HepG2 (cell line): ENCODE data around the gene USP19. TPM values are rescaled to one million over a fixed set of nuclear protein-coding genes. Genes with fewer than 3 reads are reported as not detected.
A peak's percentile ranks its signal among the peaks of the same experiment; 100 is the strongest.

Experiments used
- HHEX ChIP-seq: IDR thresholded peaks from 2 replicates; pipeline ENCODE4 v1.6.1; 2016; ENCODE audit warnings: control low read depth
- HIVEP1 ChIP-seq: sonication (generic); formaldehyde crosslinking; IDR thresholded peaks from 2 replicates; pipeline ENCODE4 v1.4.0; 2020; ENCODE audit warnings: mild to moderate bottlenecking, missing genetic modification reagents
- IRX3 ChIP-seq: sonication (generic); formaldehyde crosslinking; IDR thresholded peaks from 2 replicates; pipeline ENCODE4 v1.8.1; 2023; ENCODE audit warnings: mild to moderate bottlenecking, low read depth, missing genetic modification reagents, borderline replicate concordance
- JUN ChIP-seq: sonication (generic); formaldehyde crosslinking; IDR thresholded peaks from 2 replicates; pipeline ENCODE4 v1.4.0; 2020; ENCODE audit warnings: mild to moderate bottlenecking, missing genetic modification reagents
- NBN ChIP-seq: fragments of 450-650 bp; conservative IDR thresholded peaks from 2 replicates; pipeline ENCODE4 v1.6.1; 2017
- PAF1 ChIP-seq: IDR thresholded peaks from 2 replicates; pipeline ENCODE4 v1.6.1; 2016; ENCODE audit warnings: missing genetic modification reagents, missing compliant biosample characterization
- PBX3 ChIP-seq: sonication (generic); formaldehyde crosslinking; IDR thresholded peaks from 2 replicates; pipeline ENCODE4 v1.8.1; 2023; ENCODE audit warnings: missing genetic modification reagents, inconsistent platforms, borderline replicate concordance
- RFX1 ChIP-seq: fragments of 450-650 bp; IDR thresholded peaks from 2 replicates; pipeline ENCODE4 v1.6.1; 2017
- SIN3A ChIP-seq: IDR thresholded peaks from 2 replicates; pipeline ENCODE4 v1.6.1; 2011; ENCODE audit warnings: low read depth, mild to moderate bottlenecking, control low read depth, low read length, borderline replicate concordance
- ZBTB10 ChIP-seq: sonication (generic); formaldehyde crosslinking; IDR thresholded peaks from 2 replicates; pipeline ENCODE4 v1.4.0; 2020; ENCODE audit warnings: missing genetic modification reagents, borderline replicate concordance
- ZBTB25 ChIP-seq: IDR thresholded peaks from 2 replicates; pipeline ENCODE4 v1.6.1; 2018; ENCODE audit warnings: missing genetic modification reagents
- ZBTB38 ChIP-seq: sonication (generic); formaldehyde crosslinking; IDR thresholded peaks from 2 replicates; pipeline ENCODE4 v1.5.1; 2020; ENCODE audit warnings: mild to moderate bottlenecking, missing genetic modification reagents
- ZBTB4 ChIP-seq: sonication (generic); formaldehyde crosslinking; IDR thresholded peaks from 2 replicates; pipeline ENCODE4 v1.4.0; 2020; ENCODE audit warnings: missing genetic modification reagents, mild to moderate bottlenecking, borderline replicate concordance
- ZEB1 ChIP-seq: IDR thresholded peaks from 2 replicates; pipeline ENCODE4 v1.6.1; 2012; ENCODE audit warnings: mild to moderate bottlenecking, low read depth, inconsistent platforms; ENCODE audit not compliant: insufficient replicate concordance
- ZNF124 ChIP-seq: sonication (generic); formaldehyde crosslinking; IDR thresholded peaks from 2 replicates; pipeline ENCODE4 v1.4.0; 2020; ENCODE audit warnings: missing genetic modification reagents
- ZNF30 ChIP-seq: sonication (generic); formaldehyde crosslinking; IDR thresholded peaks from 2 replicates; pipeline ENCODE4 v1.5.0; 2020; ENCODE audit warnings: mild to moderate bottlenecking, missing genetic modification reagents
- ZNF367 ChIP-seq: sonication (generic); formaldehyde crosslinking; IDR thresholded peaks from 2 replicates; pipeline ENCODE4 v1.4.0; 2020; ENCODE audit warnings: missing genetic modification reagents, borderline replicate concordance
- ZNF513 ChIP-seq: sonication (generic); formaldehyde crosslinking; conservative IDR thresholded peaks from 2 replicates; pipeline ENCODE4 v1.5.0; 2020; ENCODE audit warnings: missing genetic modification reagents
- ZNF7 ChIP-seq: IDR thresholded peaks from 2 replicates; pipeline ENCODE4 v1.6.1; 2016; ENCODE audit warnings: missing biosample characterization, missing genetic modification reagents
- ZNF780A ChIP-seq: sonication (generic); formaldehyde crosslinking; IDR thresholded peaks from 2 replicates; pipeline ENCODE4 v1.8.0; 2022; ENCODE audit warnings: mild to moderate bottlenecking, missing genetic modification reagents, moderate library complexity
- polyA plus RNA-seq, 8 experiments: library from polyadenylated mRNA; depleted of rRNA in 3 of 8; stranded (reverse) in 7 of 8; unstranded in 1 of 8; fragments of >200 nt; fragmentation: Illumina TruSeq in 4 of 8; extraction: Trizol in 4 of 8; gene quantifications; 2 replicates each; pipeline versions ENCODE4 v1.2.1 to v1.2.3, GENCODE V29; 2011 to 2016; ENCODE audit warnings: low read depth in 4 of 8, missing spikeins in 1 of 8, mixed read lengths in 1 of 8; ENCODE audit not compliant: insufficient read depth in 1 of 8
- total RNA-seq, 5 experiments: library from RNA; depleted of rRNA; stranded (reverse); fragments of >200 nt; fragmentation: Illumina TruSeq; extraction: Trizol; gene quantifications; 2 replicates each; pipeline ENCODE4 v1.2.3, GENCODE V29; 2016; ENCODE audit warnings: low read depth in 1 of 5

Gene USP19
- total and polyA plus RNA-seq, 2 of the 13 experiments (the other 11 are each of a cell fraction or from before 2014, with no cell fraction given) = 28.3 to 31.7 TPM

GRCh38 chr3:49093853-49094767, 26.5 kb downstream of the USP19 start, which contains the start of gene QRICH1 (continued):
- TF ChIP-seq ZEB1 (no peak), PBX3 (CRISPR knock-in tag) (no peak), ZBTB10 (CRISPR knock-in tag) (no peak), ZBTB38 (CRISPR knock-in tag) (peak; percentile 50), ZNF30 (CRISPR knock-in tag) (no peak), PAF1 (CRISPR knock-in tag) (no peak), HHEX (CRISPR knock-in tag) (no peak), ZNF124 (no peak), HIVEP1 (0 out of 2 replicates have a peak, but pooled peaks have one; percentile 35), NBN (no peak), ZNF367 (CRISPR knock-in tag) (no peak), ZNF513 (CRISPR knock-in tag) (no peak), ZNF780A (no peak), RFX1 (no peak), ZBTB25 (0 out of 2 replicates have a peak, but pooled peaks have one; percentile 66), JUN (CRISPR knock-in tag) (no peak), SIN3A (peak; percentile 90), ZNF7 (CRISPR knock-in tag) (no peak), ZBTB4 (CRISPR knock-in tag) (no peak; the same call in 1 of the 2 replicates), IRX3 (CRISPR knock-in tag) (0 out of 2 replicates have a peak, but pooled peaks have one; percentile 65)
